DND-41 (cell line): Measurements from ENCODE around the gene DAPK3.

Source experiments
- CTCF ChIP-seq: IDR thresholded peaks from 2 replicates; pipeline ENCODE4 v1.5.1; 2012; ENCODE audit warnings: borderline replicate concordance, low read length, moderate library complexity, mild to moderate bottlenecking; ENCODE audit not compliant: poor library complexity, severe bottlenecking; ENCODE audit errors: extremely low read depth
- EZH2 ChIP-seq: IDR thresholded peaks from 3 replicates; pipeline ENCODE4 v1.6.1; 2012; ENCODE audit warnings: borderline replicate concordance, low read depth, mild to moderate bottlenecking, moderate library complexity, low read length, inconsistent platforms; ENCODE audit not compliant: severe bottlenecking

- TF ChIP-seq CTCF = no peak
- no peak for TF ChIP-seq EZH2
These were observed 14.2 kb upstream of the DAPK3 start, which contains the start of gene EEF2 for GRCh38 chr19:3984908-3985642.
